HepG2 (cell line): ENCODE data around the gene PRKCE. TPM values are rescaled to one million over a fixed set of nuclear protein-coding genes. Genes with fewer than 3 reads are reported as not detected.

Experiments
- ATAC-seq: fragments of 200-7000 bp; cut with Tn5 transposase; 3 replicates; pipeline ENCODE4 v1.9.1; 2020; ENCODE audit warnings: mild to moderate bottlenecking, moderate library complexity
- BruUV-seq: library from RNA; stranded (reverse); fragments of 400-500 nt; replicated peaks from 2 replicates; lab custom pipeline; 2021; lab: Mats Ljungman, UMichigan
- CTCF ChIA-PET: fragments of 300-600 bp; formaldehyde crosslinking; extraction: SDS; loops from one replicate; lab custom pipeline; 2021; ENCODE audit warnings: low total read pairs, inconsistent platforms, low intra/inter-chr PET ratio; lab: Yijun Ruan, JAX
- POLR2A ChIA-PET: fragments of 350-600 bp; sonication (Branson Sonifier 250); formaldehyde crosslinking; loops from one replicate; lab custom pipeline; 2020; ENCODE audit warnings: antibody characterized with exemption, inconsistent platforms; lab: Yijun Ruan, JAX
- DNase-seq: peaks from one replicate; pipeline ENCODE4 v3.0.0-alpha.2; 2015; ENCODE audit warnings: low spot score
- FAIRE-seq: peaks from 3 replicates; lab custom pipeline; 2011; peaks lifted over from hg19 to GRCh38; lab: Jason Lieb, UNC
- H2AFZ ChIP-seq: one replicate; pipeline ENCODE4 v1.6.1; 2011; ENCODE audit warnings: low read length, inconsistent platforms
- H3K27ac ChIP-seq: fragments of 300-600 bp; 3 replicates; pipeline ENCODE4 v1.8.0; 2011; ENCODE audit warnings: mixed run types, mild to moderate bottlenecking, mixed read lengths, low read length, inconsistent platforms; ENCODE audit not compliant: insufficient read depth; ENCODE audit errors: extremely low read length
- H3K27me3 ChIP-seq, 2 experiments: fragments of 200-600 bp in 1 of 2; 2 replicates in 1 of 2; 3 replicates in 1 of 2; pipeline versions ENCODE4 v1.6.0 to v1.8.0; 2011; ENCODE audit warnings: low read length in 2 of 2, mild to moderate bottlenecking in 2 of 2, moderate library complexity in 2 of 2, inconsistent platforms in 1 of 2; ENCODE audit not compliant: insufficient read depth in 2 of 2, control insufficient read depth in 1 of 2
- H3K36me3 ChIP-seq, 2 experiments: fragments of 200-600 bp in 1 of 2; replicated peaks in 1 of 2; 2 replicates in 1 of 2; 3 replicates in 1 of 2; pipeline versions ENCODE4 v1.5.1 to v1.8.0; 2011; ENCODE audit warnings: low read length in 2 of 2, inconsistent platforms in 1 of 2; ENCODE audit not compliant: insufficient read depth in 2 of 2, control insufficient read depth in 1 of 2
- H3K4me1 ChIP-seq: 2 replicates; pipeline ENCODE4 v1.5.1; 2012; ENCODE audit warnings: low read length, inconsistent platforms; ENCODE audit not compliant: insufficient read depth
- H3K4me2 ChIP-seq: 2 replicates; pipeline ENCODE4 v1.6.0; 2011; ENCODE audit warnings: low read depth, low read length, inconsistent platforms
- H3K4me3 ChIP-seq, 3 experiments: fragments of 200-600 bp in 1 of 3; sonication (generic), shearing (Covaris generic) in 1 of 3; replicated peaks in 1 of 3; 2 replicates each; pipeline ENCODE4 v1.5.1; 2011 to 2016; ENCODE audit warnings: low read length in 3 of 3, inconsistent platforms in 2 of 3, low read depth in 2 of 3, mild to moderate bottlenecking in 2 of 3, control low read depth in 1 of 3, mixed read lengths in 1 of 3; ENCODE audit not compliant: insufficient read depth in 1 of 3
- H3K79me2 ChIP-seq: one replicate; pipeline ENCODE4 v1.6.1; 2011; ENCODE audit warnings: low read length, inconsistent platforms; ENCODE audit not compliant: insufficient read depth
- H3K9ac ChIP-seq: 2 replicates; pipeline ENCODE4 v1.6.0; 2011; ENCODE audit warnings: mild to moderate bottlenecking, low read depth, low read length, inconsistent platforms; ENCODE audit not compliant: insufficient read depth
- H3K9me3 ChIP-seq: 2 replicates; pipeline ENCODE4 v1.5.1; 2012; ENCODE audit warnings: mild to moderate bottlenecking, low read length
- H4K20me1 ChIP-seq: 2 replicates; pipeline ENCODE4 v1.6.0; 2011; ENCODE audit warnings: inconsistent platforms, mild to moderate bottlenecking, low read length, moderate library complexity; ENCODE audit not compliant: insufficient read depth
- ARNT2 ChIP-seq: sonication (generic); formaldehyde crosslinking; IDR thresholded peaks from 2 replicates; pipeline ENCODE4 v1.8.0; 2022; ENCODE audit warnings: mild to moderate bottlenecking, low read depth, missing genetic modification reagents, moderate library complexity
- FOXA3 ChIP-seq: IDR thresholded peaks from 2 replicates; pipeline ENCODE4 v1.6.1; 2016; ENCODE audit warnings: missing genetic modification reagents, missing compliant biosample characterization
- GABPA ChIP-seq, 2 experiments: IDR thresholded peaks; 2 replicates each; pipeline ENCODE4 v1.6.1; 2011 to 2016; ENCODE audit warnings: low read depth in 2 of 2, low read length in 1 of 2, missing biosample characterization in 1 of 2, missing genetic modification characterization in 1 of 2
- GRHL1 ChIP-seq: sonication (generic); formaldehyde crosslinking; conservative IDR thresholded peaks from 2 replicates; pipeline ENCODE4 v1.8.0; 2022; ENCODE audit warnings: missing genetic modification reagents
- KDM3A ChIP-seq: IDR thresholded peaks from 2 replicates; pipeline ENCODE4 v1.6.1; 2018; ENCODE audit warnings: low read depth, missing compliant biosample characterization
- NR2F1 ChIP-seq, 2 experiments: fragments of 450-650 bp in 1 of 2; formaldehyde crosslinking in 1 of 2; IDR thresholded peaks; 2 replicates each; pipeline versions ENCODE4 v1.5.0 to v1.6.1; 2016 to 2020; ENCODE audit warnings: mild to moderate bottlenecking in 1 of 2, missing compliant biosample characterization in 1 of 2, missing genetic modification reagents in 1 of 2, moderate library complexity in 1 of 2
- PRPF4 ChIP-seq: fragments of 200-400 bp; formaldehyde crosslinking; IDR thresholded peaks from 2 replicates; pipeline ENCODE4 v1.6.1; 2016; ENCODE audit warnings: low read length, low read depth; ENCODE audit not compliant: poor library complexity, severe bottlenecking
- RBAK ChIP-seq: sonication (generic); formaldehyde crosslinking; IDR thresholded peaks from 2 replicates; pipeline ENCODE4 v1.5.1; 2020; ENCODE audit warnings: mild to moderate bottlenecking, missing genetic modification reagents
- SCMH1 ChIP-seq: sonication (generic); formaldehyde crosslinking; IDR thresholded peaks from 2 replicates; pipeline ENCODE4 v1.9.0; 2021; ENCODE audit warnings: missing genetic modification reagents, mild to moderate bottlenecking, borderline replicate concordance
- STAG1 ChIP-seq: sonication (generic); formaldehyde crosslinking; IDR thresholded peaks from 2 replicates; pipeline ENCODE4 v1.4.0; 2020; ENCODE audit warnings: missing genetic modification reagents
- TFE3 ChIP-seq: IDR thresholded peaks from 2 replicates; pipeline ENCODE4 v1.6.1; 2016
- ZNF546 ChIP-seq: sonication (generic); formaldehyde crosslinking; conservative IDR thresholded peaks from 2 replicates; pipeline ENCODE4 v1.8.1; 2023; ENCODE audit warnings: mild to moderate bottlenecking, missing genetic modification reagents
- ZNF75D ChIP-seq: sonication (generic); formaldehyde crosslinking; IDR thresholded peaks from 2 replicates; pipeline ENCODE4 v1.8.1; 2023; ENCODE audit warnings: missing genetic modification reagents, mild to moderate bottlenecking, borderline replicate concordance
- WGBS: methylation state at CpG from one replicate; pipeline ENCODE4 v1.1.6; 2017; ENCODE audit warnings: low lambda C conversion rate; 5-methylcytosine and 5-hydroxymethylcytosine counted together
- in situ Hi-C: cut with HindIII; loops from 2 replicates; pipeline ENCODE4 v1.10.0; 2017; ENCODE audit warnings: low pct_unique_long_range_greater_than_20kb; ENCODE audit not compliant: extremely low pct_ligation_motif_present
- intact Hi-C: fragments of 100-400 bp; cut with micrococcal nuclease; formaldehyde crosslinking; loops from one replicate; pipeline ENCODE4 v1.10.0; 2022; ENCODE audit not compliant: unreplicated experiment
- polyA plus RNA-seq, 8 experiments: library from polyadenylated mRNA; depleted of rRNA in 3 of 8; stranded (reverse) in 7 of 8; unstranded in 1 of 8; fragments of >200 nt; fragmentation: Illumina TruSeq in 4 of 8; extraction: Trizol in 4 of 8; gene quantifications; 2 replicates each; pipeline versions ENCODE4 v1.2.1 to v1.2.3, GENCODE V29; 2011 to 2016; ENCODE audit warnings: low read depth in 4 of 8, missing spikeins in 1 of 8, mixed read lengths in 1 of 8; ENCODE audit not compliant: insufficient read depth in 1 of 8
- total RNA-seq, 5 experiments: library from RNA; depleted of rRNA; stranded (reverse); fragments of >200 nt; fragmentation: Illumina TruSeq; extraction: Trizol; gene quantifications; 2 replicates each; pipeline ENCODE4 v1.2.3, GENCODE V29; 2016; ENCODE audit warnings: low read depth in 1 of 5

The PRKCE gene
- total and polyA plus RNA-seq, 2 of the 13 experiments (the other 11 are each of a cell fraction or from before 2014, with no cell fraction given): 1.0 to 3.9 TPM

GRCh38 chr2:46230115-46230571, 578.7 kb downstream of the PRKCE start (continued):
- TF ChIP-seq SCMH1 (CRISPR knock-in tag): no peak
- no peak for TF ChIP-seq ZNF546 (CRISPR knock-in tag)
- TF ChIP-seq NR2F1 (CRISPR knock-in tag; IDR thresholded peaks at IDR 0.05): no peak
- TF ChIP-seq KDM3A (CRISPR knock-in tag): no peak
- no peak for TF ChIP-seq GABPA (IDR thresholded peaks at IDR 0.05; ENCODE audit: low read depth, low read length)
- TF ChIP-seq GABPA (CRISPR knock-in tag; IDR thresholded peaks at IDR 0.05; ENCODE audit: low read depth): no peak
- TF ChIP-seq STAG1 (CRISPR knock-in tag): peak; percentile 62
- no peak for TF ChIP-seq ZNF75D (CRISPR knock-in tag)

- in situ Hi-C loops (no loop called here), intact Hi-C loops (no loop called here)
- no peaks in the 10 kb centered on the region for H4K20me1 ChIP-seq
- no TSS peak for BruUV-seq
- TF ChIP-seq RBAK: 0 out of 2 replicates have a peak, but pooled peaks have one; percentile 33
- no peak for TF ChIP-seq TFE3
- no peak for TF ChIP-seq GRHL1 (CRISPR knock-in tag)
- TF ChIP-seq NR2F1 (CRISPR knock-in tag; IDR thresholded peaks at IDR 0.05): no peak
- TF ChIP-seq PRPF4: no peak
- TF ChIP-seq ARNT2: no peak
- no peak for TF ChIP-seq FOXA3 (CRISPR knock-in tag)
- no peak overlapping the region for H3K9ac ChIP-seq
- no peak overlapping the region for H3K4me3 ChIP-seq
- H3K27me3 ChIP-seq: peaks cover 0 to 10% of the 10 kb centered on the region in 2 experiments; a peak in 3 of 5 replicates
- no peak overlapping the region for H2AFZ ChIP-seq
- CTCF ChIA-PET: interaction anchor here (1.6 kb wide), 1 partner anchor 135 kb away, joined by 5 read pairs; no protein-coding TSS in a partner anchor
- 36% methylated on average over 4 of the region's 4 CpGs for WGBS
- POLR2A ChIA-PET: interaction anchor here (0.6 to 1.4 kb wide), 3 partner anchors 69 to 178 kb away, joined by 3 read pairs; no protein-coding TSS in a partner anchor
- H3K27ac ChIP-seq: no peak overlapping the region
- no peak for ATAC-seq
- no peak for DNase-seq
- H3K4me2 ChIP-seq: peak overlapping the region; percentile 90
- H3K4me1 ChIP-seq: peaks cover 66% of the 10 kb centered on the region
- H3K9me3 ChIP-seq: no peaks in the 10 kb centered on the region
- no peak for FAIRE-seq
- no peaks in the 10 kb centered on the region for H3K79me2 ChIP-seq
- no peaks in the 10 kb centered on the region for H3K36me3 ChIP-seq
Observed at GRCh38 chr2:46230677-46231425, 579.4 kb downstream of the PRKCE start.
